HG02588 (cell line): ENCODE data around the gene PKDCC.
A peak's percentile ranks its signal among the peaks of the same experiment; 100 is the strongest.
"Not testable (repeated sequence)": the region's sequence is repeated elsewhere in the genome, so short reads cannot be mapped to it uniquely, and the experiment has no call there.

Experiments
- ATAC-seq: cut with Tn5 transposase; IDR thresholded peaks from one replicate; pipeline ENCODE4 v1.9.1; 2021; ENCODE audit warnings: mild to moderate bottlenecking, moderate library complexity; ENCODE audit not compliant: unreplicated experiment

Gene PKDCC

GRCh38 chr2:42085070-42085469 lies 37.2 kb downstream of the PKDCC start:
- not testable (repeated sequence) for ATAC-seq

- ATAC-seq, result no peak
Observed at GRCh38 chr2:42085706-42086487, 38.1 kb downstream of the PKDCC start.

GRCh38 chr2:42086500-42086953 lies 38.7 kb downstream of the PKDCC start:
- ATAC-seq, result peak; percentile 47

- ATAC-seq, result no peak
Observed at GRCh38 chr2:42087137-42087856, 39.5 kb downstream of the PKDCC start.

- ATAC-seq, result no peak
Observed at GRCh38 chr2:42087857-42088195, 40.0 kb downstream of the PKDCC start.

- peak; percentile 77 for ATAC-seq
Observed at GRCh38 chr2:42089340-42089925, 41.6 kb downstream of the PKDCC start.

GRCh38 chr2:42090216-42090615 lies 42.4 kb downstream of the PKDCC start:
- ATAC-seq, result no peak

GRCh38 chr2:42091671-42092070 lies 43.9 kb downstream of the PKDCC start:
- ATAC-seq, result no peak

GRCh38 chr2:42092084-42092996 lies 44.5 kb downstream of the PKDCC start:
- no peak for ATAC-seq

GRCh38 chr2:42094114-42094513 lies 46.3 kb downstream of the PKDCC start:
- no peak for ATAC-seq

- no peak for ATAC-seq
Observed at GRCh38 chr2:42095923-42096408, 48.1 kb downstream of the PKDCC start.

- peak; percentile 39 for ATAC-seq
Observed at GRCh38 chr2:42096869-42097591, 49.2 kb downstream of the PKDCC start.

GRCh38 chr2:42098571-42099437 lies 51.0 kb downstream of the PKDCC start:
- no peak for ATAC-seq

- no peak for ATAC-seq
Observed at GRCh38 chr2:42099438-42100173, 51.8 kb downstream of the PKDCC start.

- no peak for ATAC-seq
Observed at GRCh38 chr2:42100683-42101205, 52.9 kb downstream of the PKDCC start.

- ATAC-seq, result no peak
Observed at GRCh38 chr2:42101206-42102023, 53.6 kb downstream of the PKDCC start.

- ATAC-seq, result peak; percentile 69
Observed at GRCh38 chr2:42102024-42102590, 54.3 kb downstream of the PKDCC start.
